T-helper 1 cell treated with Interleukin-12 subunit alpha and Interleukin-12 subunit beta and Interleukin-4 antibody, amounts not matched to agents 30 μg/mL and 1 μg/mL, for 36 hours (primary cell): ENCODE results near the gene LCE3C.

ENCODE experiments used
- H3K27ac Mint-ChIP-seq: one replicate; pipeline ENCODE4 v1.8.0; 2021; ENCODE audit warnings: mild to moderate bottlenecking, mixed read lengths
- H3K27me3 Mint-ChIP-seq: one replicate; pipeline ENCODE4 v1.8.0; 2021; ENCODE audit warnings: low read depth, mixed read lengths
- H3K36me3 Mint-ChIP-seq: one replicate; pipeline ENCODE4 v1.8.0; 2021; ENCODE audit warnings: low read depth, mixed read lengths
- H3K4me1 Mint-ChIP-seq: one replicate; pipeline ENCODE4 v1.8.0; 2021; ENCODE audit warnings: low read depth, mixed read lengths
- H3K4me3 Mint-ChIP-seq: one replicate; pipeline ENCODE4 v1.8.0; 2021; ENCODE audit warnings: mild to moderate bottlenecking, moderate library complexity, mixed read lengths
- H3K9me3 Mint-ChIP-seq: one replicate; pipeline ENCODE4 v1.8.0; 2021; ENCODE audit warnings: mixed read lengths

The LCE3C gene

GRCh38 chr1:152630596-152630995, 30.6 kb downstream of the LCE3C start:
- Mint-ChIP-seq H3K36me3 (no peaks in the 10 kb centered on the region), H3K27ac (no peak overlapping the region), H3K4me3 (no peak overlapping the region), H3K4me1 (no peaks in the 10 kb centered on the region), H3K9me3 (no peaks in the 10 kb centered on the region), H3K27me3 (peaks cover 25% of the 10 kb centered on the region)

- H3K27ac Mint-ChIP-seq, result no peak overlapping the region
- no peaks in the 10 kb centered on the region for H3K9me3 Mint-ChIP-seq
- H3K27me3 Mint-ChIP-seq, result peaks cover 5% of the 10 kb centered on the region
- H3K4me3 Mint-ChIP-seq, result no peak overlapping the region
- no peaks in the 10 kb centered on the region for H3K4me1 Mint-ChIP-seq
- no peaks in the 10 kb centered on the region for H3K36me3 Mint-ChIP-seq
These were observed 40.3 kb downstream of the LCE3C start for GRCh38 chr1:152640351-152640750.

- no peaks in the 10 kb centered on the region for H3K4me1 Mint-ChIP-seq
- no peak overlapping the region for H3K27ac Mint-ChIP-seq
- H3K4me3 Mint-ChIP-seq, result no peak overlapping the region
- H3K9me3 Mint-ChIP-seq, result no peaks in the 10 kb centered on the region
- H3K27me3 Mint-ChIP-seq, result peaks cover 11% of the 10 kb centered on the region
- no peaks in the 10 kb centered on the region for H3K36me3 Mint-ChIP-seq
These were observed 43.9 kb downstream of the LCE3C start for GRCh38 chr1:152643945-152644344.

- Mint-ChIP-seq H3K36me3 (no peaks in the 10 kb centered on the region), H3K9me3 (no peaks in the 10 kb centered on the region), H3K27me3 (peaks cover 13% of the 10 kb centered on the region), H3K27ac (no peak overlapping the region), H3K4me3 (no peak overlapping the region), H3K4me1 (no peaks in the 10 kb centered on the region)
These were observed 45.1 kb downstream of the LCE3C start for GRCh38 chr1:152645146-152645545.

- Mint-ChIP-seq H3K4me3 (no peak overlapping the region), H3K36me3 (no peaks in the 10 kb centered on the region), H3K27me3 (peaks cover 20% of the 10 kb centered on the region), H3K27ac (no peak overlapping the region), H3K4me1 (no peaks in the 10 kb centered on the region), H3K9me3 (no peaks in the 10 kb centered on the region)
These were observed 46.6 kb downstream of the LCE3C start for GRCh38 chr1:152646656-152647055.
